Gastrocnemius medialis (tissue), 4 donors: Measurements from ENCODE around the gene MARF1.

Experiments
- POLR2A ChIP-seq, 2 donors: fragments of 450-650 bp; IDR thresholded peaks; one replicate each; pipeline ENCODE4 v1.6.1; 2017; ENCODE audit warnings: antibody characterized with exemption in 2 of 2, mild to moderate bottlenecking in 2 of 2, moderate library complexity in 2 of 2
- TF ChIP-seq, protein P1 (sequence below), 5 experiments: fragments of 450-650 bp in 3 of 5; fragments of 200-600 bp in 2 of 5; sonication (generic) in 2 of 5; IDR thresholded peaks in 4 of 5; conservative IDR thresholded peaks in 1 of 5; 1 replicate in 4 of 5; 2 replicates in 1 of 5; pipeline ENCODE4 v1.5.1; 2016 to 2019; ENCODE audit warnings: antibody characterized with exemption in 5 of 5, mild to moderate bottlenecking in 3 of 5, moderate library complexity in 3 of 5

- TF ChIP-seq POLR2A (IDR thresholded peaks at IDR 0.05): no peak
- TF ChIP-seq, protein P1, sequence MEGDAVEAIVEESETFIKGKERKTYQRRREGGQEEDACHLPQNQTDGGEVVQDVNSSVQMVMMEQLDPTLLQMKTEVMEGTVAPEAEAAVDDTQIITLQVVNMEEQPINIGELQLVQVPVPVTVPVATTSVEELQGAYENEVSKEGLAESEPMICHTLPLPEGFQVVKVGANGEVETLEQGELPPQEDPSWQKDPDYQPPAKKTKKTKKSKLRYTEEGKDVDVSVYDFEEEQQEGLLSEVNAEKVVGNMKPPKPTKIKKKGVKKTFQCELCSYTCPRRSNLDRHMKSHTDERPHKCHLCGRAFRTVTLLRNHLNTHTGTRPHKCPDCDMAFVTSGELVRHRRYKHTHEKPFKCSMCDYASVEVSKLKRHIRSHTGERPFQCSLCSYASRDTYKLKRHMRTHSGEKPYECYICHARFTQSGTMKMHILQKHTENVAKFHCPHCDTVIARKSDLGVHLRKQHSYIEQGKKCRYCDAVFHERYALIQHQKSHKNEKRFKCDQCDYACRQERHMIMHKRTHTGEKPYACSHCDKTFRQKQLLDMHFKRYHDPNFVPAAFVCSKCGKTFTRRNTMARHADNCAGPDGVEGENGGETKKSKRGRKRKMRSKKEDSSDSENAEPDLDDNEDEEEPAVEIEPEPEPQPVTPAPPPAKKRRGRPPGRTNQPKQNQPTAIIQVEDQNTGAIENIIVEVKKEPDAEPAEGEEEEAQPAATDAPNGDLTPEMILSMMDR (IDR thresholded peaks at IDR 0.05 in 4 of 5, conservative IDR thresholded peaks at IDR 0.05 in 1 of 5): no peak
These were observed 24.3 kb upstream of the MARF1 start for GRCh38 chr16:15667091-15667742.
